ENCODE measurements around the gene NTM. TPM values are rescaled to one million over a fixed set of nuclear protein-coding genes. Genes with fewer than 3 reads are reported as not detected.
A peak's percentile ranks its signal among the peaks of the same experiment; 100 is the strongest.
"Not testable (repeated sequence)": the region's sequence is repeated elsewhere in the genome, so short reads cannot be mapped to it uniquely, and the experiment has no call there.

The NTM gene
- polyA plus RNA-seq, 4 donors, result 36.2 to 52.4 (median 44.4) TPM

- DNase-seq (ENCODE audit: low read depth in 4 of 4, low spot score in 3 of 4), result no peak
Measured at GRCh38 chr11:131488238-131488637, 117.8 kb downstream of the NTM start.

- no peak for DNase-seq (ENCODE audit: low read depth in 4 of 4, low spot score in 3 of 4)
Measured at GRCh38 chr11:131491503-131491902, 121.1 kb downstream of the NTM start.

GRCh38 chr11:131495423-131495822, 125.0 kb downstream of the NTM start:
- no peak for DNase-seq (ENCODE audit: low read depth in 4 of 4, low spot score in 3 of 4)

GRCh38 chr11:131497686-131498085, 127.3 kb downstream of the NTM start:
- not testable (repeated sequence) for DNase-seq (ENCODE audit: low read depth in 4 of 4, low spot score in 3 of 4)

GRCh38 chr11:131498631-131499160, 128.3 kb downstream of the NTM start:
- DNase-seq (ENCODE audit: low read depth in 4 of 4, low spot score in 3 of 4), result no peak

- DNase-seq (ENCODE audit: low read depth in 4 of 4, low spot score in 3 of 4), result no peak
Measured at GRCh38 chr11:131499199-131499598, 128.8 kb downstream of the NTM start.

GRCh38 chr11:131503017-131503416, 132.6 kb downstream of the NTM start:
- DNase-seq (ENCODE audit: low read depth in 4 of 4, low spot score in 3 of 4), result no peak

GRCh38 chr11:131504199-131504949, 134.0 kb downstream of the NTM start:
- peak in 1 of 4 donors; percentile 20 for DNase-seq (ENCODE audit: low read depth in 4 of 4, low spot score in 3 of 4)

- DNase-seq (ENCODE audit: low read depth in 4 of 4, low spot score in 3 of 4), result no peak
Measured at GRCh38 chr11:131506348-131506747, 135.9 kb downstream of the NTM start.

GRCh38 chr11:131510662-131511061, 140.2 kb downstream of the NTM start:
- DNase-seq (ENCODE audit: low read depth in 4 of 4, low spot score in 3 of 4), result no peak

- DNase-seq (ENCODE audit: low read depth in 4 of 4, low spot score in 3 of 4), result peak in 1 of 4 donors; percentile 21
Measured at GRCh38 chr11:131511794-131512193, 141.4 kb downstream of the NTM start.

- DNase-seq (ENCODE audit: low read depth in 4 of 4, low spot score in 3 of 4), result no peak
Measured at GRCh38 chr11:131512228-131512627, 141.8 kb downstream of the NTM start.

- DNase-seq (ENCODE audit: low read depth in 4 of 4, low spot score in 3 of 4), result no peak
Measured at GRCh38 chr11:131514062-131514461, 143.6 kb downstream of the NTM start.

- no peak for DNase-seq (ENCODE audit: low read depth in 4 of 4, low spot score in 3 of 4)
Measured at GRCh38 chr11:131518305-131518838, 148.0 kb downstream of the NTM start.

- DNase-seq (ENCODE audit: low read depth in 4 of 4, low spot score in 3 of 4), result no peak
Measured at GRCh38 chr11:131522851-131523250, 152.4 kb downstream of the NTM start.

GRCh38 chr11:131530407-131530806, 160.0 kb downstream of the NTM start:
- no peak for DNase-seq (ENCODE audit: low read depth in 4 of 4, low spot score in 3 of 4)

GRCh38 chr11:131533149-131533548, 162.7 kb downstream of the NTM start:
- DNase-seq (ENCODE audit: low read depth in 4 of 4, low spot score in 3 of 4), result no peak

- DNase-seq (ENCODE audit: low read depth in 4 of 4, low spot score in 3 of 4), result no peak
Measured at GRCh38 chr11:131533998-131534397, 163.6 kb downstream of the NTM start.

- no peak for DNase-seq (ENCODE audit: low read depth in 4 of 4, low spot score in 3 of 4)
Measured at GRCh38 chr11:131534611-131535010, 164.2 kb downstream of the NTM start.

- DNase-seq (ENCODE audit: low read depth in 4 of 4, low spot score in 3 of 4), result no peak
Measured at GRCh38 chr11:131536159-131536558, 165.7 kb downstream of the NTM start.

- DNase-seq (ENCODE audit: low read depth in 4 of 4, low spot score in 3 of 4), result no peak
Measured at GRCh38 chr11:131537196-131537595, 166.8 kb downstream of the NTM start.

GRCh38 chr11:131537748-131538147, 167.3 kb downstream of the NTM start:
- no peak for DNase-seq (ENCODE audit: low read depth in 4 of 4, low spot score in 3 of 4)
